Middle frontal gyrus (tissue), 1 donor: ENCODE results near the gene BMX.

Experiments used
- DNase-seq: peaks from one replicate; pipeline ENCODE4 v3.0.0-alpha.2; 2015; ENCODE audit warnings: low spot score; ENCODE audit errors: extremely low spot score

BMX gene

GRCh38 chrX:15567886-15568616, 67.4 kb downstream of the BMX start:
- DNase-seq, result no peak

- DNase-seq, result no peak
These were observed 69.5 kb downstream of the BMX start for GRCh38 chrX:15570145-15570544.

DNA sequence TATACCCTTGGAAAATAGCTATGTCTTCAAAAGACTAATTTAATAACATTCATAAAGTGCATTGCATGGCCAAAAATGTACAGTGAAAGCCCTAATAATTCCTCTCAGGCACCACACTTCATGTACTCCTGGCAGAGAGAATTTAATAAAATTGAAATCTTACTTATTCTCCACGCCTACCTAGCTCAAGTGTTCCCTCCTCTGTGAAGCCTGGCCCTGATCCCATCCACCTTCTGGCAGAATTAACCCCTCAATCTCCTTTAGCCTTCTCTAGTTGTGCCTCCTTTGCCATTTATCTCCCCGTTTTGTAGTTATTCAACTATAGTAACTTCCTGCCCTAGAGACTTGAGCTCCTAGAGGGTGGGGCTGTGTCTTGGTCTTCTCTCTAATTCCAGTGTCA, 73.4 kb downstream of the BMX start:
- no peak for DNase-seq

- no peak for DNase-seq
These were observed 75.4 kb downstream of the BMX start for GRCh38 chrX:15576019-15576418.

DNA sequence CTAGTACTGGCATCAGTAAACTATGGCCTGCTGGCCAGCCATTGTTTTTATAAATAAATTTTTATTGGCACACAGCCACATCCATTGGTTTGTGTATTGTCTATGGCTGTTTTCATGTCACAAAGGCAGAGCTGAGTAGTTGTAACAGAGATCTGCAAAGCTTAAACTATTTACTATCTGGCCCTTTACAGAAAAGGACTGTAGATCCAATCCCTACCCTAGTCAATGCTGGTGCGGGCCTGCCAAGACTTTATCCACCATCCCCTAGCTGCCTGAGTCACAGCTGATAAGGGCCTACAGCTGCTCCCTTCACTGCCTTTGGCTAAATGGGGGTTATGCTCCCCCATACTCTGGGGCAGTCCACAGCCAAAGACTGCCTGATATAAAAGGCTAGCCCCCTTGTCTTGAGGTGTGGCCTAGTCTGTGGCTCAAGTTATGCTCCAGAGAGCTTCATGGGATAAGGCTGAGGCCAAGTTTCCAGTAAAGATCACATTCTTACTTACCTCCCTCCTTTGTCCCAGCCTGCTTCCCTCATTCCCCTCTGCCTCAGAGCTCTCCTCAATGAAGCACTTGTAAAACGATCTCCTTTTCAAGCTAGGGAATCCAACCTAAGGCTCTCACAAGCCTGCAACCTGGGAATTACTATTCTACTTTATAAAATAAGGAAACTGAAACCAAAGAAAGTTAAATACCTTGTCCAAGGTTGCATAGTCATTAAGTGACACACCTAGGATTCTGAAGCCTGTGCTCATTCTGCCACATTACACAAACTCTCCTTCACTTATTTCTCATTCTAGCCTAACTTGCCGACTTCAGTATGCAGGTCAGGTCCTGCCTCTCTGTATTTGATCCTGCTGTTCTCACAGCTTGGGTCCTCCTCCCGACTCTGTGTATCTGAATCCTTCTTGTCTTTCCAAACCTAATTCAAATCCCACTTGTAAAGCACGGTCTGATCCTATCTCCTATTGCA, 79.5 kb downstream of the BMX start:
- DNase-seq, result no peak

- no peak for DNase-seq
These were observed 93.8 kb downstream of the BMX start for GRCh38 chrX:15594371-15594770.

DNA sequence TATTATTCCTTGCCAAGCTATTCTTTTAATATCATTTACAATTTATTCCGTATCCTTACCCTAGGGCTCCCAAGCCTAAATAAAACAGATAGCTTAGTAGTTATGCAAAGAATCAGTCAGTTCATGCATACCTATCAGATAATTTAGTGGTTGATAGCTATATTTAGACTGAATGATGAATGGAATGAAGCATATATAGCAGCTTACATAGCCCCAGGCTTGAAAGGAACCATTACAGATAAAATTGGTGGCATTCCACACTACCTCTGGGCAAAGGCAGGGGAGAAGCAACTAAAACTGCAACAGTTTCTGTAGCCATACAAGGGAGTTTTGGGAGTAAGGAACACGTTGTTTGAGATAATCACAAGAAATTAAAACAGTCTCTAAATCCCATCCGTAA, 97.4 kb downstream of the BMX start:
- DNase-seq, result no peak

DNA sequence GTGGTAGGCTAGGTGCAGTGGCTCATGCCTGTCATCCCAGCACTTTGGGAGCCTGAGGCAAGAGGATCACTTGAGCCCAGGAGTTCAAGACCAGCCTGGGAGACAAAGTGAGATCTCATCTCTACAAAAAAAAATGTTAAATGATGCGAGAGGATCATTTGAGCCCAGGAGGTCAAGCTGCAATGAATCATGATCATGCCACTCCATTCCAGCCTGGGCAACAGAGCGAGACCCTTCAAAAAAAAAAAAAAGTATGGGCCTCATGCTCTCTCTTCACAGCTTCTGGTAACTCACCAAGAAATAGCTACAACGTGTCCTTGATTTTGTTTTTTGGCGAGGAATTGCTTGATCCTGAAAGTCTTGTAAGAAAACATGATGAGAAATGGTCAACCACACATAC, 98.9 kb downstream of the BMX start:
- no peak for DNase-seq

DNA sequence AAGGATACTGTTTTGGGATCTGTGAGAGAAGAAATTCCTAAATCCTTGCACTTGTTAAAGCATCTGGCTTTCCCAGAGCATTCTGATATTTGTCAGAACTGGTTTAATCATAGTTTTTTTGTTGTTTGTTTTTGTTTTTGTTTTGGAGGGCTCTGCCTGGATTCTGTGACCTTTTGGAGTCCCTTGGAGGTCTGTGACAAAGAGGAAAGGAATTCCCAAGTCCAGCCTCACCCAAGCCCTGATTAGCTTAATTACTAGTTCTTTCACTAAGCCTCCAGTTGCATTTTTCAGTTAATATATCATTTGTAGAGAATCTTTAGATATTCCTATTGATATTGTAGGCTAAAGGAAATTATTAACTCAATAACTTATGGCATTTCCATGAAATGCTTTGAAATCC, 99.4 kb downstream of the BMX start:
- no peak for DNase-seq

GRCh38 chrX:15600745-15601144, 100.1 kb downstream of the BMX start, which contains the start of gene ACE2:
ACE2 (minus strand) TSS chrX:15600960; CDS start chrX:15600911, 49 bp downstream.
- DNase-seq, result no peak

- no peak for DNase-seq
These were observed 101.3 kb downstream of the BMX start for GRCh38 chrX:15601932-15602331.

DNA sequence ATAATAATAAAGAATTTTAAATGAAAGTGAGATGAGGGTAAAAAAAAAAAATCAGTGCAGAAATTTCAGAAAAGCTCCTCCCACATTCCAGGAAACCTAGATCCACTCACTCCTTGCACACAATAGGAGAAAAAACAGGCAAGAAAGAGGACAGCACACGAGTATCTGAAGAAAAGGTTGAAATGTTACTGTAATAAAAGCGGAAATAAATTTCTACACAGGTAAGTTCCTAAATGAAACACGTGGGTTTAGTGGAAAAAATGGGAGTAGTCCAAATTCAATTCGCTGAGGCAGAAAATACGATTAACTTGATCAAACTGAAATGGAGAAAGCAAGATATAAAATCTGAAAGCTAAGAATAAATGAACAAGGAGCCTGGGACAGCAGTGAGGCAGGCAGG, 102.2 kb downstream of the BMX start:
- DNase-seq, result no peak

GRCh38 chrX:15605226-15605625, 104.6 kb downstream of the BMX start:
- DNase-seq, result no peak
